GM18526 (cell line): Measurements from ENCODE around the gene LAIR2.
A peak's percentile ranks its signal among the peaks of the same experiment; 100 is the strongest.

Source experiments
- POLR2A ChIP-seq: IDR thresholded peaks from 3 replicates; pipeline ENCODE4 v1.6.1; 2011; ENCODE audit not compliant: insufficient read length; ENCODE audit errors: extremely low read depth

The LAIR2 gene

DNA sequence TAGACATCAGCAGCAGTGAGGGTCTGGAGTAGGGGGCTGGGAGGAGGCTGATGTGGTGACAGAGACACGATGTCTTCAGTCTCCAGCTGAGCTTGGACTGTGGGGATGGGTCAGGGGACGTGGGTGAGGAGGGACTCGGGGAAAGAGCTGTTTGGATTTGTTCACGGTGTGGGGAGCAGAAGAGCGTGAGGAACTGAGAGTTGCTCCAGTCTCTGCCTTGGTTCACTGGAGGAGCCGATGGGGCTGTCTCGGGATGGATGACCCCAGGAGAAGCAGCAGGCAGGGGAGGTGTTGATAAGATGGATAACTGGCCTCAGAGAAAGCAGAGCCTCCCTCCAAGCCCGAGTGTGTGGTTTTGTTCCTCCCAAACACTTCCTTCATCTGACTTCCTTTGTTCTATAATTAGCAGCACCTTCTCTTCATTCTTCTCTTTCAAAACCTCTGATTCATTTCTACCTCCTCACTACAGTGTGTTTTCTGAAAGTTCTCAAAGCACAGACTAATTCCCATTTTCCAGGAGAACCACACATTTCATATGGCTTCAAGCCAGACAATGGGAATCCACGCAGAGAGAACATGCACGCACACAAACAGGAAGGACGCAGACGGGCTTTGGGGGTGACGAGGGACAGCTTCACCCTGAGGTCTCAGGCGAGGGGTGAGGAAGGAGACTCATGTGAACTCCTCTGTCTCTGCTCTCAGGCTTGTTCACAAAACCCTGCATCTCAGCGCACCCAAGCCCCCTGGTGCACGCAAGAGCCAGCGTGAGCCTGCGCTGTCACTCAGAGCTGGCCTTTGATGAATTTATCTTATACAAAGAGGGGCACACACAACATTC lies 18.6 kb downstream of the LAIR2 start:
- no peak for TF ChIP-seq POLR2A

DNA sequence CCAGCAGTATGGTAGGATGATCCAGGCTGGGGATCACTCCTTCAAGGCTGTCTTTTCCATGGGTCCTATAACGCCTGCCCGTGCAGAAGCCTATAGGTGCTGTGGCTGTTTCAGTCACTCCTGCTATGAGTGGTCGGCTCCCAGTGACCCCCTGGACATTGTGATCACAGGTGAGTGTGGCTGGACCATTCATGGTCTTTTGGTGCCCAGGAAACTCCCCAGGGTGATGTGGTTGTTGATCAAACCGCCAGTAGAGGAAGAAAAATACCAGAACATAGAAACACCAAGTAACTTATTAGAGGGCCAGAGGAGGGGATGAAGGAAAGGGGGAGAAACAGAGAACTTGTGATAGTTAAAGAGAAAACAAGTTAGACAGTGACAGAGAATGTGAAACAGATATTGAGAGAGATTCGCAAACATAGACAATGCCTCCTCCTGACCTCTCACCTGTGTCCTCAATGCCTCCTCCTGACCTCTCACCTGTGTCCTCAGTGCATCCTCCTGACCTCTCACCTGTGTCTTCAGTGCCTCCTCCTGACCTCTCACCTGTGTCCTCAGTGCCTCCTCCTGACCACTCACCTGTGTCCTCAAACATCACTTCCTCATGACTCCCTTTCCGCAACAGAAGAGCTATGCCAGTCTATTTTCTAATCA lies 19.4 kb downstream of the LAIR2 start:
- TF ChIP-seq POLR2A = no peak

DNA sequence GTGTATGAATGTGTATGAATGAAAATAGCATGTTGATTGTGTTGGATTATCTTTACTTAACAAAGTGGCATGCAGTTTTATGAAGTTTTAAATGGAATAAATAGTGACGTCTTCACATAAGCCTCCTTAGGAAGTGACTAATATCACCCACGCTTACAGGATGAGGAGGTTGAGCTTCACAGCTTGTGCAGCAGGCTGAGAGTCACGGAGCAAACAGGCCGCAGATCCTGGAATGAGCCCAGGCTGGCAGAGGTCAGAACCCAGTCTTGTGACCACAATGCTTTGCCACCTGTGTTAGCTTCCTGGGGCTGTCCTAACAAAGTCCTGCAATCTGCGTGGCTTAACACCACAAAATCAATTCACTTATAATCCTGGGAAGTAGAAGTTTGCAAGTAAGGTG lies 20.8 kb downstream of the LAIR2 start:
- TF ChIP-seq POLR2A = no peak

DNA sequence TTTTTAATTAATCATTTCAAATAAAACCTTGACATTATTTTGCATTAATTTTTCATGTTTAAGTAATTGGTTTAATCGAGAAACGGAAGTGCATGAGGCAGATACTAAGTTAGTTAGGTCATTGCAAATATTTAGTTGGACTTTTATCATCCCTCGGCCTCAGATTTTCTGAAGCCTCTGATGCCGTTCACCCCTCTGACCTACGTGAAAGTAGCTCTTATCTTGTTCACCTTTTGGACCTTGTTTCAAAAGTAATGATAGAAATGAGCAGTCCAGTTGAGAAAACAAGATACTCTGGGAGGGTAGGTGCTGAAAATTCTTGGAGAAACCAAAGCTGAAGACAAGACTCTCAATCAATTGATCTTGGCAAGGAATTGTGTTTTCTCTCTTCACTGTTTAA lies 23.0 kb downstream of the LAIR2 start:
- TF ChIP-seq POLR2A = no peak

DNA sequence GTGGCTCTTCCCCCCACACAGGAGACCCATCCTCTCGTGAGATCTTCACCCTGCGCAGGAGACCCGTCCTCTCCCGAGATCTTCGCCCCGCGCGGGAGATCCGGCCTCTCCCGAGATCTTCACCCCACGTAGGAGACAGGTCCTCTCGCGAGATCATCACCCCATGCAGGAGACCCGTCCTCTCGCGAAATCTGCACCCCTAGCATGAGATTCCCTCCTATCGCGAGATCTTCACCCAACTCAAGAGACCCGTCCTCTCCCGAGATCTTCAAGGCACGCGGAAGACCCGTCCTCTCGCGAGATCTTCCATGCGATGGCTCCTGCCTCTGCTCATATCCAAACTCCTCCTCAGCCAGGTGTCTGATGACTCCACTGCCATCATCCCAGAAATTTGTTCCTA lies 24.3 kb downstream of the LAIR2 start:
- TF ChIP-seq POLR2A = no peak

DNA sequence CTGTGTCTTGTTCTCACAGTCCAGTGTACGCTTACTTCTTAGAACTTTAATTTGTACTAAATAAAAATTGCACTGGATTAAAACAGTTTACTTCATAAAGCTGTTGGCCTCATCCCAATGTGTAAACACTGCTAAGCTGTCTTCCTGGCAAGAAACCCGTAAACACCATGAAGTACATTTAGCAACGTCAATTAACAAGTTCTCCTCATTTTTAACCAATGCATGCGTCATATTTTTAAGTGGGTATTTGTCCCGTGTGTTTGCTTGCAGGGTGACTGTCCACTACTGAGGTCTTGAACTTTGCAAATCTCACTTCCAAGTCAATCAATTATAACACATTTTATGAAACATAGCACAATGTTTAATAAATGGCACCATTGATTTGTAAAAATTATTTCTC lies 28.2 kb downstream of the LAIR2 start:
- TF ChIP-seq POLR2A = no peak

DNA sequence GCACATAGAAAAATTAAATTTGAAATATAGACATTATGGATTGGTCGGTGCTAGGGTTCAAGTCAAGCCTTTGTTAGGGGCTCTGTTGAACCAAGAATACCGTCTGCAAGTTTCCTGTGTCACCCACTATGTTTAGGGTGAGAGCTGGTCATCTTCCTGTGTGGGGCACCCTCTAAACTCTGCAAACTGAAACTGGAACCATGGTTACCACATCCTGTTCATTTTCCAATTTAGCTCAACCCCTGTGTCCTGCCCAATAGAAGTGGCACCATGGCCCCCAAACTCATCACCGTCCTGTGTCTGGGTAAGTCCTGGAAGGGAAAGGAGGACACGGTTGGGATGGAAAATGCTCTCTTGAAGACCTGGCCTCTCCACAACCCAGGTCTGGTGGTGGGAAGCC lies 29.9 kb downstream of the LAIR2 start:
- TF ChIP-seq POLR2A = peak; percentile 26

DNA sequence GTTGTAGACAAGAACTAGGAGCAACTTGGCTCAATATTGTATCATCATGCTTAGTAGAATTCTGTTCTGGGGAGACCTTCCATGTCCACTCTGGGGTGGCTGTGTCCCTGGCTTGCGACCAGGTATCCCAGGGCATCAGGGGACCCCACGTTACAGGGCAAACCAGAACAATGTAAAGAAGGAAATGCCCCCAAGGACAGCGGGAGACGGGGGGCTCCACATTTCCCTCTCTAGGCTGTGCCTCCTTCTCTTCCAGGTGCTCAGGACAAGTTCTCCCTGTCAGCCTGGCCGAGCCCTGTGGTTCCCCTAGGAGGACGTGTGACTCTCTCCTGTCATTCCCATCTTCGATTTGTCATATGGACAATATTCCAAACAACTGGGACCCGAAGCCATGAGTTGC lies 30.8 kb downstream of the LAIR2 start:
- no peak for TF ChIP-seq POLR2A

DNA sequence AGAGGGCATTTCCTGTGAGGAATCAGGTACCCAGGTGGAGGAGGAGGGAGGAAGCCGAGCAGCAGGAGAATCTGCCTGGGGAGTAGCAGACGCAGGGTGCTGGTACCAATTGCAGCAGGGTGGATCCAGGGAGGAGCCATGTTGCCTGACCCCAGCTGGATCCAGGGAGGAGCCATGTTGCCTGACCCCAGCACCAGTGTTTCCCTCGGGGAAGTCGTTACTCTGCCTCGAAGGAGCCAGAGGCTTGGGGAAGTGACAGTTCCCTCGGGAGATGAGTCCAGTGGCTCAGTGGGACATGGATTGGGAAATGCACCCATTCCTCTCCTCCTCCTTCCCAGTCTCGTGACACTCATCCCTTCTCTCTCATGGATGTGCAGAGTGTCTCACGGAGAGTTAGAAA lies 31.5 kb downstream of the LAIR2 start:
- no peak for TF ChIP-seq POLR2A

DNA sequence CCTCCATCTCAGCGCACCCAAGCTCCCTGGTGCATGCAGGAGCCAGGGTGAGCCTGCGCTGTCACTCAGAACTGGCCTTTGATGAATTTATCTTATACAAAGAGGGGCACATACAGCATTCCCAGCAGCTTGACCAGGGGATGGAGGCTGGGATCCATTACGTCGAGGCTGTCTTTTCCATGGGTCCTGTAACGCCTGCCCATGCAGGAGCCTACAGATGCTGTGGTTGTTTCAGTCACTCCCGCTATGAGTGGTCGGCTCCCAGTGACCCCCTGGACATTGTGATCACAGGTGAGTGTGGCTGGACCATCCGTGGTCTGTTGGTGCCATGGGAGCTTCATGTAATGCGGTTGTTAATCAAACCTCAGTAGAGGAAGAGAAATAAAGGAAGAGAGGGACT lies 33.0 kb downstream of the LAIR2 start:
- TF ChIP-seq POLR2A = no peak

DNA sequence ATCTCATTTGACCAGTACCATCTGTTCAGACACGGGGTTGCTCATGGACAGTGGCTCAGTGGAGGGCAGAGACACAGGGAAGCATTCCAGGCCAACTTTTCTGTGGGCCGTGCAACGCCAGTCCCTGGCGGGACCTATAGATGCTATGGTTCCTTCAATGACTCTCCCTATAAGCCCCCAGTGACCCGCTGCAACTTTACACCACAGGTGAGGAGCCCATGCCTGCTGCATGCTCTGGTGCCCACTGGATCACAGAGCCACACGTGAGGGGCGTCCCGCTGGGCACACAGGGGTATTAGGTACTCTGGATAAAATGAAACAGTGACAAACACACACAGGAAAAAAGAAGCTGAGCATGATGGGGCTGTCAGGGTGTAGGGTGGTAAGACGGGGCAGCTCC lies 34.3 kb downstream of the LAIR2 start:
- TF ChIP-seq POLR2A = no peak

DNA sequence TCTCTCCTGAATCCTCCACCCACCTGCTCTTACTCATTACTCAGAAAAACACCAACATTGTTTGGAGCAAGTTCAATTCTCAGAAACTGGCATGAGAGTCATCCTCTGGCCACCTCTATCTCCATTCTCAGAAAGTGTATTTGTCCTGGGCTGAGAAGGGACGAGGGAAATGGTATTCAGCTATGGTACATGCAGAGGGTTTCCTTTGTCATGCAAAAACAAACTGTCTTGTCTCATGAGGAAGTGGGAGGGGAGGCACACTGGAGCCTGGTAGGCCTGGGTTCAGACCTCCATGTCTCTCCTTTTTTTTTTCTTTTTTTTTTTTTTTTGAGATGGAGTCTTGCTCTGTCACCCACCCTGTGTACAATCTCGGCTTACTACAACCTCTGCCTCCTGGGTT lies 39.1 kb downstream of the LAIR2 start:
- TF ChIP-seq POLR2A = no peak

DNA sequence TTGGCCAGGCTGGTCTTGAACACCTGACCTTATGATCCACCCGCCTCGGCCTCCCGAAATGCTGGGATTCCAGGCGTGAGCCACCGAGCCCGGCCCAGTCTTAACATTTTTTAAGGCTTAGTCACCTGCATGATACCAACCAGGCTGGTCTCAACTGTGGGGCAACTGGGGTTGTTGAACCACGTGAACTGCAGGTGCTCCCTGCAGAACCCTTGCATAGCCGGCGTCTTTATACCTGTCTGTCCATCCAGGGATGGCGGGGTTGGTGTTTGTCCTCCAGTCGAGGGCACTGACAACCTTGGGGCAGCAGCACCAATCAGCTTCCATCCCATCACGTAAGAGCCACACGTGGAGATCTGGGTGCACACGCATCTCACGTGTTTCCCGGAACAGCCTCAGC lies 46.2 kb downstream of the LAIR2 start:
- no peak for TF ChIP-seq POLR2A

DNA sequence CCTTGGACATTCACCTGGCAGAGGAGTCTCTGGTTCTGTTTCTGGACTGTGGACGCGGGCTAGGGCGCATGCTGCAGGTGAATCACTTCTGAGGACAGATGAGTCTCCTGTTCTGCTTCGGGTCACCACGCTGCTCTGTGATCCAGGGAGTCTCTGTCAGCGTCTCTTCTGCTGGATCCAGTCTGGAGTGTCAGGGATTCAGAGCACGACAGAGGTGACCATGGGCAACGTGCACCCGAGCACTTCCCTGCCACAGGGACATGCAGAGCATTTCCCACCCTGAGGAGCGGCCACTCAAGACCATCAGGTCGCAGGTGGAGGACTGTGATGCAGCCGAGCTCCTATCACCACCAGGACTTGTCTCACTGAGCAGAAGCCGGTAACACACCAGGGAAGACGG lies 46.6 kb downstream of the LAIR2 start:
- TF ChIP-seq POLR2A = no peak

DNA sequence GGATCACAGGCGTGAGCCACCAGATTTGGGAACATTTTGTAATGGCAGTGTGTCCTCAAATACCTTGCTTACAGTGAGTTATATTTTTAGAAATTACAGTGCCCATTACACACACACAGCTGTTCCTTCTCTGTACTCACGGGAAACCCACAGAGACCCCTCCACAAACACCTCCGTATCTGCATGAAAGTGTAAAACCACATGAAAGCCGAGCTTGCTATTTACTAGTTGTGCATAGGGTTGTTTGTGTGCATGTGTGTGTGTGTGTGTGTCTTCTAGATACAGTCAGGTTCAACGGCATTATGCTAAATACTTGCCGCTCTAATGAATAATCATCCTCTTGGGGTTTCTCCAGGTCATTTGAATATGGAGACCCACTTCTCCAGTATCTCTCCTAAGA lies 48.7 kb downstream of the LAIR2 start:
- TF ChIP-seq POLR2A = no peak

DNA sequence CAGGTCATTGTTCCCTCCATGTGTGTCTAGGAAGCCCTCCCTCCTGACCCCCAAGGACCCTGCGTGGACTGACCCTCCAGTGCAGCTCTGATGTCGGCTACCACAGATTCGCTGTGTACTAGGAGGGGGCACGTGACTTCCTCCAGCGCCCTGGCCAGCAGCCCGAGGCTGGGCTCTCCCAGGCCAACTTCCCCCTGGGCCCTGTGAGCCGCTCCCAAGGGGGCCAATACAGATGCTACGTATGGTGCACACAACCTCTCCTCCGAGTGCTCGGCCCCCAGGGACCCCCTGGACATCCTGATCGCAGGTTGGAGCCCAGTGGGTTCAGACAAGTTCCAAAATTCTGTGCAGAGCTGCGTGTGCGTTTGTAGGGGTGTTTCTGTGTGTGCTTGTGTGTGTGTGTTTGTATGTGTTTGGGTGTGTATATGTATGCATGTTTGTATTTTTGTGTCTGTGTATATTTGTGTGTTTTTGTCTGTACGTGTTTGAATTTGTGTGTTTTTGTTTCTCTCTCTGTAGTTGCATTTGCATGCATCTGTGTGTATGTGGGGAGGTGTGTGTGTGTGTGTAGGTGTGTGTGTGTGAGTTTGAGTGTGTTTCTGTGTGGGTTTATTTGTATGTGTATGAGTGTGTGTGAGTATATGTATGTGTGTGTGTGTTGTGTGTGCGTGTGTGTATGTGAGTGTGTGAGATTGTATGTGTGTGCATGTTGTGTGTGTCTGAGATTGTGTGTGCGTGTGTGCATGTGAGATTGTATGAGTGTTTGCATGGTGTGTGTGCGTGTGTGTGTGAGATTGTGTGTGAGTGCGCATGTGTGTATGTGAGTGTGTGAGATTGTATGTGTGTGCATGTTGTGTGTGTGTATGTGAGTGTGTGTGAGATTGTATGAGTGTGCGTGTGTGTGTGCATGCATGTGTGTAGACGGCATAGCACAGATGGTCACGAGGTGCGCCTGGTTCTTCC lies 49.6 kb downstream of the LAIR2 start:
- TF ChIP-seq POLR2A = no peak
